ENCODE measurements around the gene PTPN9. TPM values are rescaled to one million over a fixed set of nuclear protein-coding genes. Genes with fewer than 3 reads are reported as not detected.
"Not testable (repeated sequence)": the region's sequence is repeated elsewhere in the genome, so short reads cannot be mapped to it uniquely, and the experiment has no call there.

The PTPN9 gene
- total RNA-seq, 1 donor from 2014 or later = 12.6 TPM

- Histone ChIP-seq H3K4me3 (ENCODE audit: low read depth, low read length) (no peak overlapping the region), H3K36me3 (ENCODE audit: control insufficient read depth, insufficient read depth, low read length) (no peaks in the 10 kb centered on the region), H3K27me3 (ENCODE audit: control insufficient read depth, insufficient read depth, low read length) (no peaks in the 10 kb centered on the region)
- DNase-seq (ENCODE audit: low read depth) = no peak
- TF ChIP-seq CTCF (IDR thresholded peaks at IDR 0.05; ENCODE audit: insufficient read depth, low read length, severe bottlenecking) = no peak
- FAIRE-seq = no peak
Observed at GRCh38 chr15:75542386-75542797, 36.7 kb downstream of the PTPN9 start.

GRCh38 chr15:75538376-75538775 lies 40.7 kb downstream of the PTPN9 start:
- FAIRE-seq = no peak
- DNase-seq (ENCODE audit: low read depth) = no peak
- no peak for TF ChIP-seq CTCF (IDR thresholded peaks at IDR 0.05; ENCODE audit: insufficient read depth, low read length, severe bottlenecking)
- Histone ChIP-seq H3K4me3 (ENCODE audit: low read depth, low read length) (no peak overlapping the region), H3K27me3 (ENCODE audit: control insufficient read depth, insufficient read depth, low read length) (no peaks in the 10 kb centered on the region), H3K36me3 (ENCODE audit: control insufficient read depth, insufficient read depth, low read length) (no peaks in the 10 kb centered on the region)

- Histone ChIP-seq H3K27me3 (ENCODE audit: control insufficient read depth, insufficient read depth, low read length) (no peaks in the 10 kb centered on the region), H3K36me3 (ENCODE audit: control insufficient read depth, insufficient read depth, low read length) (no peaks in the 10 kb centered on the region), H3K4me3 (ENCODE audit: low read depth, low read length) (no peak overlapping the region)
- DNase-seq (ENCODE audit: low read depth) (no peak), FAIRE-seq (no peak)
- TF ChIP-seq CTCF (IDR thresholded peaks at IDR 0.05; ENCODE audit: insufficient read depth, low read length, severe bottlenecking) = no peak
Observed at GRCh38 chr15:75533945-75534344, 45.2 kb downstream of the PTPN9 start.

- H3K27me3 ChIP-seq (ENCODE audit: control insufficient read depth, insufficient read depth, low read length) = no peaks in the 10 kb centered on the region
- no peak for TF ChIP-seq CTCF (IDR thresholded peaks at IDR 0.05; ENCODE audit: insufficient read depth, low read length, severe bottlenecking)
- DNase-seq (ENCODE audit: low read depth) (peak; percentile 55), FAIRE-seq (no peak)
- H3K36me3 ChIP-seq (ENCODE audit: control insufficient read depth, insufficient read depth, low read length) = no peaks in the 10 kb centered on the region
- no peak overlapping the region for H3K4me3 ChIP-seq (ENCODE audit: low read depth, low read length)
Observed at GRCh38 chr15:75532413-75533250, 46.5 kb downstream of the PTPN9 start.

- no peak for DNase-seq (ENCODE audit: low read depth)
- Histone ChIP-seq H3K4me3 (ENCODE audit: low read depth, low read length) (no peak overlapping the region), H3K27me3 (ENCODE audit: control insufficient read depth, insufficient read depth, low read length) (no peaks in the 10 kb centered on the region), H3K36me3 (ENCODE audit: control insufficient read depth, insufficient read depth, low read length) (peaks cover 2% of the 10 kb centered on the region)
- no peak for FAIRE-seq
- TF ChIP-seq CTCF (IDR thresholded peaks at IDR 0.05; ENCODE audit: insufficient read depth, low read length, severe bottlenecking) = no peak
Observed at GRCh38 chr15:75531041-75531450, 48.1 kb downstream of the PTPN9 start.

GRCh38 chr15:75530169-75530568 lies 48.9 kb downstream of the PTPN9 start:
- no peak for DNase-seq (ENCODE audit: low read depth)
- FAIRE-seq = no peak

GRCh38 chr15:75525756-75526155 lies 53.4 kb downstream of the PTPN9 start:
- H3K4me3 ChIP-seq (ENCODE audit: low read depth, low read length); DNase-seq (ENCODE audit: low read depth); H3K27me3 ChIP-seq (ENCODE audit: control insufficient read depth, insufficient read depth, low read length); FAIRE-seq; H3K36me3 ChIP-seq (ENCODE audit: control insufficient read depth, insufficient read depth, low read length): not testable (repeated sequence)

More at GRCh38 chr15:75530169-75530568, 48.9 kb downstream of the PTPN9 start:
- H3K4me3 ChIP-seq (ENCODE audit: low read depth, low read length) = no peak overlapping the region
- peaks cover 2% of the 10 kb centered on the region for H3K36me3 ChIP-seq (ENCODE audit: control insufficient read depth, insufficient read depth, low read length)
- H3K27me3 ChIP-seq (ENCODE audit: control insufficient read depth, insufficient read depth, low read length) = no peaks in the 10 kb centered on the region
- no peak for TF ChIP-seq CTCF (IDR thresholded peaks at IDR 0.05; ENCODE audit: insufficient read depth, low read length, severe bottlenecking)
